GM19023 (cell line): ENCODE measurements around the gene RREB1.
"Not testable (repeated sequence)": the region's sequence is repeated elsewhere in the genome, so short reads cannot be mapped to it uniquely, and the experiment has no call there.

Source experiments
- ATAC-seq: cut with Tn5 transposase; IDR thresholded peaks from one replicate; pipeline ENCODE4 v1.9.1; 2021; ENCODE audit warnings: mild to moderate bottlenecking, moderate library complexity; ENCODE audit not compliant: unreplicated experiment

The RREB1 gene

DNA sequence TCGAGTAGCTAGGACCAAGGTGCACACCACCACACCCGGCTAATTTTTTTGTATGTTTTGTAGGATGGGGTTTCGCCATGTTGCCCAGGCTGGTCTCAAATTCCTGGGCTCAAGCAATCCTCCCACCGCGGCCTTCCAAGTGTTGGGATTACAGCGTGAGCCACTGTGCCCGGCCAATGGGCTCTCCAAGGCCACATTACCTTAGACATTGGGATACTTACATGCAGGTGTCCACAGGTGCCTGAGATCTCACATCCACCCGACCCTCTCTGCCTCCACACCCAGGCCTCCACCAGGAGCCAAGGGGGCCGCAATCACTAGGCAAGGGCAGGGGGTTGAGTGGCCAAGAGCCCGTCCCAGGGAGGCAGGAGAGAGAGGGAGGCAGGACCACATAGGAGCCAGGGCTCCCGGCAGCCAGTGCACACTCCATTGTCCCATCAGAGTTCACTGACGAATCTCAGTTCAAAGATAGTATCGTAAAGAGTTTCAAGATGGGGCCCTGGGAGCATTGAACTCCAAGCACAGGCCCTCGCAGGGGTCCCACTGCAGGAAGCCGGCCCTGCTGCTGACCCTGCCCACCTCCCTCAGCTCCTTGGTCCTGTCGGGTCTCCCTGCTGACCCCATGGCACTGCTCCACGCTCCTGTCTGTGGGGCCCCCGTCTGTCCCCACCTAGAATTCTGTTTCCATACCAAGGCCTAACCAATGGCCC, 149.9 kb downstream of the RREB1 start:
- no peak for ATAC-seq

- no peak for ATAC-seq
Observed at GRCh38 chr6:7258231-7258763, 150.5 kb downstream of the RREB1 start.

DNA sequence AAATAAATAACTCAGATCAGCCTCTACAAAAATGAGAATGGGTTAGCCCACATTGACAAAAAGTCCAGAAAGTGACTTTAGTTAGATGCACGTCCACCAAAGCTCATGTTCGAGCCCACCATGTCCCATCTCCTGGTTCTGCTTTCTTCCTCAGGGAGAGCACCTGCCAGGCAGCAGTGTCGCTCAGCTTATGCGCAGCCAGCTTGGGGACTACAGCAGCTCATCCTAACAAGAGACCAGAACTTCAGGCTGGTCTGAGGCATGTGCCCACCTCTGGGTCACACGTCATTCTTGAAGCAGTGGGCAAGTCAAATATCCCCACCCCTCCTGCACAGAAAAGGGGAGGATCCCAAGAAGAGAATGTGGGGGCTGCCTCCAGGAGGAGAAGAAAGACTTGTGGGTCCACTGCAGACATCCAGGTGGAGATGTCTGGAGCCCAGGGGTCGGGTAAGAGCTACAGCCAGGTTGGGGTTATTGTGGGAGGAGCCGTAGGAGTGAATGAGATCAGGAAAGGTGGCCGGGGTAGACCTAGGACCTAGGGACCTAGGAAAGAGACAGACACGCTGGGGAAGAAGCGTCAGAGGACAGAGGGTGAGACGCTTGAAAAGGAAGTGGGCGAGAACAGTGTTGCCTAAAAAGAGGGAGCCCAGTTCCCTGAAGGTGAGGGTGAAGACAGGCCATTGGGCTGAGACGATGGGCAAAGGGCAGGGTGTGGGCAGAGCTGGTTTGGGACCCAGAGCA, 152.7 kb downstream of the RREB1 start:
- no peak for ATAC-seq

DNA sequence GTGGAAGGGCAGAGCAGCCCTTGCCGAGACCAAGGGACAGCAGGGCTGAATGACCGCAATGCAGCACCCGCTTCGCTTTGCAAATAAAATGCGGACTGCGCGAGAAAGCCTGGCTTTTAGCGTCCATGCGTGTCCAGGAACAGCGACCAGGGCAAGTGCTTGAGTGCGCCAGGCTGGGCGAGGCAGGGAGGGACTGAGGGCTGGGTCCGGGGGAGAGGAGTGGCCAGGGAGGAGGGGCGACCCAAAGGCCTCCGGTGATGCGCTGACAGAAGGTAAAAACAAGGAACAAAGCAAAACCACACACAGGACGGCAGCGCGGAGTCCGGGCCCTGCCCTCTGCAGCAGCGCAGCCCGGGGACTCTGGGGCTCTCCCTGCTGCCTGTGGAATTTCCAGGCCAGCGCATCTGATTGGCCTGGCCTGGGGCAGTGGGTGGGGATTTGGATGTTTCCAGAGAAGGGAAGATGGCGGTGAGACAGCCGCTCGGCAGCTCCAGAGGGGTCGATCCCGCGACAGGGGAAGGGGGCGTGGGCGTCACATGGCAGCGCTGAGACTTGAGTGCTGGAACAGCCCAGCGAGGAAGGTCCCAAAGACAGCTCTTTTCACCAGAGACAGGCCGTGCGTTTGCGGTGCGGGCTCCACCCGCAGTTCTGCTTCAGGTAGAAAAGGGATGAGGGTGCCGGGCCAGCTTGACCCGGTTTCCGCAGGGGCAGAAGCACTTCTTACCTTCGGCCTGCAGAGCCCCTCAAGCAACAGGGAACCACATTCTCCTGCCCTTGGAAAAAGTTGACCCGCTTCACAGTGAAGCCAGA, 153.5 kb downstream of the RREB1 start:
- peak; percentile 80 for ATAC-seq

GRCh38 chr6:7261852-7262461, 154.2 kb downstream of the RREB1 start:
- no peak for ATAC-seq

DNA sequence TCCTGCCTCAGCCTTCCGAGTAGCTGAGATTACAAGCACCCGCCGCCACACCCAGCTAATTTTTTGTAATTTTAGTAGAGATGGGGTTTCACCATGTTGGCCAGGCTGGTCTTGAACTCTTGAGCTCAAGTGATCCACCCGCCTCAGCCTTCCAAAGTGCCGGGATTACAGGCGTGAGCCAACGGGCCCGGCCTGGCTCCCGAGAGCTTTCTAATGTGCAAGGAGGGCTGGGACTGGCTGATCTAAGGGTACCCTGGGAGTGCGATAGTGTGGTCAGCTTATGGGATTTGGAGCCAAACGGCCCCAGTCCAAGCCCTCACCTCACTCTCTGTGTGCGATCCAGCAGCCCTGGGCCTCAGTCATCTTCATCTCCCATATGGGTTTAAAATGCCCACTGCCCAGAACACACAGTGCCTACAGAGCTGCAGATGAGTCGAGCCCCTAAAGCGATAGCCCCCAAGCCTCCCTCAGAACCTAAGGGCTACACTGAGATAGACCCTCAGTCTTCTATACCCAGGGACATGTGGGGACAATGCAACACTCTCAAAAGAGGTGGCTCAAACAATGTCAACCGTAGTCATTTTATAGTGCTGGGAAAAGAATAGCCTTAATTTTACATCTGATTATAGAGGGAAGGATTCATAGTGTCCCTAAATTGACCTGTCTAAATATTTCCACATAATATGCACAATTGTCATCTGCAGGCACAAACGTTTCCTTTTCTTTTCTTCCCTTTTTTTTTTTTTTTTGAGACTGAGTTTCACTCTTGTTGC, 155.2 kb downstream of the RREB1 start:
- ATAC-seq, result no peak

GRCh38 chr6:7263519-7263805, 155.7 kb downstream of the RREB1 start:
- ATAC-seq, result not testable (repeated sequence)

DNA sequence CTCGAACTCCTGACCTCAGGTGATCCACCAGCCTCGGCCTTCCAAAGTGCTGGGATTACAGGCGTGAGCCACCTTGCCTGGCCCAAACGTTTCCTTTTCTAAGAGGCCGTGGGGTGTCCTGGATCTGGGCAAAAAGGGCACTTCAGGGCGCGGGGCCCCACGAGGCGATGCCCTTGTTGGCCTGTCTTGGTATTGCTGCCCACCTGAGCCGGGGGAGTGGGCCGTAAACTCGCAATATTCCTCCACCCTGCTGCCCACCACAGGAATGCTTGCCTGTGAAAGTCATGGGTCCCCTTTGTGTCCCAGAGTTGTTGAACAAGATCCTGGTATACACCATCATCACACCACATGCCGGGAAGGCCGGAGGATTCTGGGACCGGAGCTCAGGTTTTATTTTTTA, 156.3 kb downstream of the RREB1 start:
- no peak for ATAC-seq

DNA sequence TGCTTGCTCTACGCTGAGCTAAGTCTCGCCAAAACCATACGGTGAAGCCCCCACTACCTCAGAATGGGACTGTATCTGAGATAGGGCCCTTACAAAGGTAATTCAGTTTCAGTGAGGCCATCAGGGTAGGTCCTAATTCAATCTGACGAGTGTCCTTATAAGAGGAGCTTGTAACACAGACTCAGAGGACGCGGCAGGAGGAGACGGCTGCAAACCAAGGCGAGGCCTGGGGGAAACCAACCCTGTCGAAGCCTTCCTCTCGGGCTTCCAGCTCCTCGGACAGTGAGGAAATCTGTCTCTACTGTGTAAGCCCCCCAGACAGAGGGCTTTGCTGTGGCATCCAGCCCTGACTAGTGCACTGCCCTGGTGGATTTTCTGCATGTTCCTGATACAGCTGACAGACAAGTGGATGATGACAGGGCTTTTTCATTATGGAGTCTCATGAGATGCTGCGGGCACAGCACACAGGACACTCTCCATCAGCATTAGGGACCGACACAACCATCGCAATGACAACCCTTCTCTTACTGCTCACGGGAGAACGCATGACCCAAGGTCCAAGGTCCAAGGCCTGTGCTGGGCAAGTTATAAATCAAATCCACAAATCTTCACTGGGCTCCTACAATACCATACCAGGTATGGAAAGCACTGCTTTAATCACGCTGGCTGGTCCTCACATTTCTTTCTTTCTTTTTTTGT, 157.1 kb downstream of the RREB1 start:
- no peak for ATAC-seq

GRCh38 chr6:7265385-7265726, 157.6 kb downstream of the RREB1 start:
- not testable (repeated sequence) for ATAC-seq

DNA sequence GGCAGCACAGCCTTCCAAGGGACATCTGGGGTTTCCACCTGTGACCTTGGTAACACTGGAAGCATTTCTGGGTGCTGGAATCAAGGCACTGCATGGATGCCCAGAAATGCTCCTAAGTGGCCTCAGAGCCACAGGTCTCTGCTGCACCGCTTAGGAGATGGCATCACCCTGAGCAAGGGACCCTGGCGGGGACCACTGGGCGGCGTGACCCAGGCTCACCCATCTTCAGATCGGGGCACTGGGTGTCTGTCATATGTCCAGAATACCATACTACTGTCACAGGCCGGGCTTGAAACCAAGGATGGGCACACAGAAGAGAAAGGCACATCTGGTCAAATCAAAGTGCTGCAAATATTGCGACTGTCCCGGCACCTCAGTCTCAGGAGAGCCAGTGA, 159.3 kb downstream of the RREB1 start:
- ATAC-seq, result no peak

DNA sequence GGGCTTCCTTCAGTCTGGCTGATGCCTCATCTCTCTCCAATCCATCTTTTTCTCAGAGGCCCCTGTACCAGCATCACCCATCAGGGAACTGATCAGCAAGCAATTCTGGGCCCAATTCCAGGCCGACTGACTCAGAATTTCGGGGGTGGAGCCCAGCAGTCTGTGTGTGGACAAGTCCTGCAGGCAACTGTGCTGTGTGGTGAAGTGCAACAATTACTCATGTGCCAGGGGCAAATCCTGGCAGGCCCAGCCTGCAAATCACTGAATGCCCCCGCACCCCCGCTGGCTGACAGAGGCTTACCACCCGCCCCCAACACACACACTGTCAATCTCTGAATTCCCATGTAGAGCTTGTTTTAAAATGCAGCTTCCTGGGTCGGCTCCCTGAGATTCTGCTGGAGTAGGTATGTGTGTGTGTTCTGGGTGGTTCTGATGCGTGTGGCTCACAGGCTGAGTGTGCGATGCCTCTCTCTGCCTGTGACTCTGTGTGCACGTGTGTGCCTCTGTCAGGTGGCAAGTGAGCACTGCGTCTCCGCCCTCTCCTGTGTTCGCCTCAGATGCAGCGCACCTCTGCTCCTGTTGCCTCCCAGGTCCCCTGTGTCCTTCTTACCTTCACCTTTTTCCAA, 159.8 kb downstream of the RREB1 start:
- no peak for ATAC-seq

GRCh38 chr6:7268362-7268761, 160.6 kb downstream of the RREB1 start:
- ATAC-seq, result no peak

DNA sequence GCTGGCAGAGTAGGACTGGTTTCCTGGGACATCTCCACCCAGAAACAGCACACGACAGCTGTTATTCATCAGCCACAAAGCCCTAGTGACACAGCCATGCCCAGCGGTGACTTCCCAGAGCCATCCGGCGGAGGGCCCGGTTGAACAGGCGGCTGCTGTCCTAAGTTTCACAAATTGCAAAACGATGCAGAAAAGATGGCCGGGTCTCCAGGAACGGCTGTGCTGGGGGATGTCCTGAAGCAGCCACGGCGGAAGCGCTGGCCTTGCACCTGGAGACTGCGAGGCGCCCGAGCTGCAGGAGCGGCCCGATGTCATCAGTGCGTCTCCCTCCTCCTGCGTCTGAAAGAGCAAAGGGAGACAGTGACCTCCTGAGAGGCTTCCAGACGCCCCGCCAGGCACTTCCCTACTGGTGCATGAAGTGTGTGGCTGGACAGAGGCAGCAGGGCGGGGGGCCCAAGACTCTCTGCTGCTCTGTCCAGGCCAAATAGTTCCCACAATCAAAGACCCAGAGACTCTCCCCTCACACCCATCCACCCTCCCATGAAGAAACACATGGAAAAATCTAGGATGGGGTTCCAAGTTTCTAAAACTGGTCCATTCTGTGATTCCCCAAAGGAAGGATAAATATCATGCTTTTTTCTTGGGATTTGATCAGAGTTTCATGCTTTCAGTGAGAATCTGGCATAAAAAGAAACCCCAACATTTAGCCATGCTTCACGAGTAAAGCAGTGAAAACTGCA, 161.2 kb downstream of the RREB1 start:
- ATAC-seq, result no peak

DNA sequence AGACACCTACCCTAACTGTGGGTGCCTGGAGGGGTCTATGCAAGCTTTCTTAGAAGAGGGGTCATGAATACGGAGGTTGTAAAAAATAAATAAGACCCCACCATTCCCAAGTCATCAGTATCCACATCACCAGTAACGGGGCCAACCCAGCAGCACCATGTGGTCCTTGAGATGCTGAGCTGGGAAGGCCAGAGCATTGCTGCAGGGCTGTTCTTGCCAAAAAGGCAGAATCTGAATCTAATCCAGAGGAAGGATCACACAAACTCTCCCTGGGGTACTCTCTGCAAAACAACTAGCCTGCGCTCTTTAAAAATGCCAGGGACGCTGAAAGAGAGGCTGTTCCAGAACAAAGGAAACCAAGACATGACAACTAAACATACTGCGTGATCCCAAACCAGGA, 162.1 kb downstream of the RREB1 start:
- ATAC-seq, result no peak

GRCh38 chr6:7270320-7271204, 162.8 kb downstream of the RREB1 start:
- ATAC-seq, result no peak

- ATAC-seq, result no peak
Observed at GRCh38 chr6:7271205-7271534, 163.4 kb downstream of the RREB1 start.

DNA sequence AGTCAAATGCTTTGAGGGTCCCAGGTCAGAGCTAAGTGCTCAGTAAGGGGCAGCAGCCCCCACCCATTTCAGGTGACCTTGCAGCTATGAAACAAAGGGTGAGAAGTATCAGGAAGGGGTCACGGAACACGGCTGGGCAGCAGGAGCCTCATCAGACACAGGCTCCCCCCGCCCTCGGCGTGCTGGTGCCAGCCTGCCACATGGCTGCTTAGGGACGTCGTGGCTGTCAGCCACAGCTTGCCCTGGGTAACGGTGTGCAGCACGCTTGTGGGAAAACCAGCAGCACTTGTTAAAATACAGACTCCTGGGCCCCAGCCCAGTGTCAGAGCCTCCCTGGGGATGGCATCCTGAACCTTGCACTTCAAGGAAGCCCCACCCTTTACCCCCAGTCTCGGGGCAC, 165.9 kb downstream of the RREB1 start:
- no peak for ATAC-seq
